GM19328 (cell line): Measurements from ENCODE around the gene EPB42.
"Not testable (repeated sequence)": the region's sequence is repeated elsewhere in the genome, so short reads cannot be mapped to it uniquely, and the experiment has no call there.

Experiments used
- ATAC-seq: cut with Tn5 transposase; IDR thresholded peaks from one replicate; pipeline ENCODE4 v1.9.1; 2021; ENCODE audit warnings: mild to moderate bottlenecking, moderate library complexity; ENCODE audit not compliant: unreplicated experiment

EPB42 gene

DNA sequence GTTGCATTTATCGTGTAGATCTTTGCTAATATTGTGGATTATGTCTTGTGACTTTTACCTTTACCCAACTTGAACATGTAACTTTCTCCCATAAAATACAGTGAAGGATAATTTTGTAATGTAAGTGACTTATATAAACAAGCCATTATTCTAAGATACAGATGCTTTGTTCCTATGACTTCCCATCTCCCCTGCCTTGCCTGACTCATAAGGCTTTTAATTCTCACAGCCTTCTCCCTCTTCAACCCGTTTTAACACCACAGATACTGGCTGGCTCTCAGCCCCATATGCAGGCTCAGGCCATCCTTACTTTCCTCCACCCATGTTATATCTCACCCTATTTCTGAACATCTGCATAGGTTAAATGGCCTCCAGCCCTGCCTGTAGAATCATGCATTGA lies 31.5 kb downstream of the EPB42 start:
- ATAC-seq: no peak

DNA sequence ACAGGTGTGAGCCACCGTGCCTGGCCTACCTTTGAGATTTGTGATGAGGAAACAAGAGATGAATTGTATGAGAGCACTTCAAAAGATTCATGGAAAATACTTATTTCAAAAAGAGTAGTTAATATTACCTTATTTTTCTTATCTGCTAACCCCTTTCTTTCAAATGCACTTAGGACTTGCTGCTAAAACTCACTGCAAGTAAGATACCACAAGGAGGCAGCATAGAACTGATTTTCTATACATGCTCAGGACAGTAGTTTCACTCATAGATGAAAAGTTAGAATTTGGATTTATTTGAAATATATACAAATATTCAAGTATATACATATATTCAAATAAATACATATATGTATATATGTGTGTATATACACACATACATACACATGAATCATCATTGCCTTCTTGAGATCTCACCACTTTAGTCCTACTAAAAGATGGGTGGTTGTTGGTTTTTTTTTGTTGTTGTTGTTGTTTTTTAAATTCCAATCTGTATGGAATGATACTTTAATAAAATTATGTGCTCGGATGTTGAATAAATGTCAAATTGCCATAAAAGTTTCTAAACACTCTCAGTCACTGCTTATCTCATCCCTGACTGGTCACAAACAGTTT lies 33.2 kb downstream of the EPB42 start:
- no peak for ATAC-seq

GRCh38 chr15:43186003-43186353 lies 34.8 kb downstream of the EPB42 start:
- ATAC-seq: peak; percentile 14

- ATAC-seq: peak; percentile 92
Measured at GRCh38 chr15:43185157-43186002, 35.4 kb downstream of the EPB42 start, which contains the start of gene CCNDBP1. Gene CCNDBP1 (plus strand): TSS chr15:43185403. CDS start chr15:43185499, 96 bp downstream.

GRCh38 chr15:43184407-43185124 lies 36.3 kb downstream of the EPB42 start:
- no peak for ATAC-seq

DNA sequence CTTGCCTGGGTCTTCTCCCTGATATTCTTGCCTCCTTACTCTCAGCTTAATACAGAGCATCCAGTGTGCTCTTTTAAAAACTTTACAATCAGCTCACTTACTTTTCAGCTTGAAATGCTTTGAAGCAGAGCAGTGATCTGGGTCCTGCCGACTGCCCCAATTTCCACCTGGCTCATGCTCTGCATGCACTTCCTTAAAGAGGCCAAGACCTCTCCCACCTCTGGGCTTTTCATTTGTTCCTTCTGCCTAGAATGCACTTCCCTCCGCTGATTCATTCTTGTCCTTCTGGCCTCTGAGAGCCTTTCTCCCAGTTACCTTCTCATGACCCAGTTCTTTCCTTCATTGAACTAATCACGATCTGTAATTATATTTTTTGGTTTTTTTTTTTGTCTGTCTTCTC lies 37.5 kb downstream of the EPB42 start:
- no peak for ATAC-seq

GRCh38 chr15:43177147-43177546 lies 43.7 kb downstream of the EPB42 start:
- not testable (repeated sequence) for ATAC-seq

GRCh38 chr15:43175656-43176309 lies 45.0 kb downstream of the EPB42 start:
- not testable (repeated sequence) for ATAC-seq

DNA sequence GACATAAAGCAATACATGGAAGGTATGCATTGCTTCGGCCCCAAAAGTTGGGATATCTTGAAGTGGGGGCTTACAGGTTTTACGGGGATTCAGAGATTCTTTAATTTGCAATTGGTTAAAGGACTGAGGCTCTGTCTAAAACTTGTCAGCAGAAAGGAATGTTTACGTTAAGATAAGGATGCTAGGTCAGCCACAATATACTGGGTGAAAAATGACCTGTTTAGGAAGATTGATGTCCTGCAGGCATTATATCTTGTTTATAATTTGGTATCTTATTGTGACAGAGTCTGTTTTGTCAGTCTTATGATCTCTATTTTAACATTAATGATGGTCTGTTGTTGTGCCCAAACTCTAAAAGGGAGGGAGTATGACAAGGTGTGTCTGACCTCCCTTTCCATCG lies 50.9 kb downstream of the EPB42 start:
- no peak for ATAC-seq

- ATAC-seq: no peak
Measured at GRCh38 chr15:43168192-43169107, 52.4 kb downstream of the EPB42 start.

DNA sequence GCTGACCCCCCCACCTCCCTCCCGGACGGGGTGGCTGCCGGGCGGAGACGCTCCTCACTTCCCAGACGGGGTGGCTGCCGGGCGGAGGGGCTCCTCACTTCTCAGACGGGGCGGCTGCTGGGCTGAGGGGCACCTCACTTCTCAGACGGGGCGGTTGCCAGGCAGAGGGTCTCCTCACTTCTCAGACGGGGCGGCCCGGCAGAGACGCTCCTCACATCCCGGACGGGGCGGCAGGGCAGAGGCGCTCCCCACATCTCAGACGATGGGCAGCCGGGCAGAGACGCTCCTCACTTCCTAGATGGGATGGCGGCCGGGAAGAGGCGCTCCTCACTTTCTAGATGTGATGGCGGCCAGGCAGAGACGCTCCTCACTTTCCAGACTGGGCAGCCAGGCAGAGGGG lies 53.6 kb downstream of the EPB42 start:
- ATAC-seq: not testable (repeated sequence)

DNA sequence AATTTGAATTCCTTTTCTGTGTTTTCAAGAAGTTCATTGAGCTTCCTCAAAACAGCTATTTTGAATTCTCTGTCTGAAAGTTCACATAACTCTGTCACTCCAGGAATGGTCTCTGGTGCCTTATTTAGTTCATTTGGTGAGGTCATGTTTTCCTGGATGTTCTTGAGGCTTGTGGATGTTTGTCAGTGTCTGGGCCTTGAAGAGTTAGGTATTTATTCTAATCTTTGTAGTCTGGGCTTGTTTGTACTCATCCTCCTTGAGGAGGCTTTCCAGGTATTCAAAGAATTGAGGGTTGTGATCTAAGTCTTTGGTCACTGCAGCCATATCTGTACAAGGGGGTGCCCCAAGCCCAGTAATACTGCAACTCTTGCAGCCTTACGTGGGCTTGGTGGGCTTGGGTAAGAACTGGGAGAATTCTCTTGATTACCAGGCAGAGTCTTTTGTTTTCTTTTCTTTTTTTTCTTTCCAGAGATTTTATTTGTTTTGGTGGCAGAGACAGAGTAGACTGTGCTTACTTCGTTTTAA lies 55.0 kb downstream of the EPB42 start:
- no peak for ATAC-seq

DNA sequence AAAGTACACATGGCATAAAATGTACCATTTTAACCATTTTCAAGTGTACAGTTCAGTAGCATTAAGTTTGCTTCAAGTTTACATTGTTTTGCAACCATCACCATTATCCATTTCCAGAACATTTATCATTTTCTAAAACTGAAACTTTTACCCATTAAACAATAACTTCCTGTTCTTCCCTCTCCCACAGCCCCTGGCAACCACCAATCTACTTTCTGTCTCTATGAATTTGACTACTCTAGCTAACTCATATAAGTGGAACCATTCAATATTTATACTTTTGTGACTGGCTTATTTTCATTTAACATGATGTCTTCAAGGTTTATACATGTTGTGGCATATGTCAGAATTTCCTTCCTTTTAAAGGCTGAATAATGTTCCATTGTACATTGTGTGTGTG lies 67.5 kb downstream of the EPB42 start:
- ATAC-seq: no peak

DNA sequence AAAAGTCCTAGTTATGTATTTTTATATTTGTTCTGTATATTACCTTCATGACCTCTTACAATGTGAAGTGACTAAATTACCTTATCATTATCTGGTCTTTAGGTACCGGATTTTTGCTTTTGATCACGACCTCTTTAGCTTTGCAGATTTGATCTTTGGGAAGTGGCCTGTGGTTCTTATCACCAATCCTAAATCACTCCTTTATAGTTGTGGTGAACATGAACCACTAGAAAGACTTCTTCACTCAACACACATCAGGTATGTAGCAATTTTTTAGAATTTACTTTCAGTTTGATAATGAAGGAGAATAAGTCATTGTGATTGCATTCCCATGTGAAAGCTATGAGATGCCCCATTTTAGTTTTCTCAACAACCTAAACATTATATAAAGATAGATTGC lies 69.1 kb downstream of the EPB42 start:
- no peak for ATAC-seq

DNA sequence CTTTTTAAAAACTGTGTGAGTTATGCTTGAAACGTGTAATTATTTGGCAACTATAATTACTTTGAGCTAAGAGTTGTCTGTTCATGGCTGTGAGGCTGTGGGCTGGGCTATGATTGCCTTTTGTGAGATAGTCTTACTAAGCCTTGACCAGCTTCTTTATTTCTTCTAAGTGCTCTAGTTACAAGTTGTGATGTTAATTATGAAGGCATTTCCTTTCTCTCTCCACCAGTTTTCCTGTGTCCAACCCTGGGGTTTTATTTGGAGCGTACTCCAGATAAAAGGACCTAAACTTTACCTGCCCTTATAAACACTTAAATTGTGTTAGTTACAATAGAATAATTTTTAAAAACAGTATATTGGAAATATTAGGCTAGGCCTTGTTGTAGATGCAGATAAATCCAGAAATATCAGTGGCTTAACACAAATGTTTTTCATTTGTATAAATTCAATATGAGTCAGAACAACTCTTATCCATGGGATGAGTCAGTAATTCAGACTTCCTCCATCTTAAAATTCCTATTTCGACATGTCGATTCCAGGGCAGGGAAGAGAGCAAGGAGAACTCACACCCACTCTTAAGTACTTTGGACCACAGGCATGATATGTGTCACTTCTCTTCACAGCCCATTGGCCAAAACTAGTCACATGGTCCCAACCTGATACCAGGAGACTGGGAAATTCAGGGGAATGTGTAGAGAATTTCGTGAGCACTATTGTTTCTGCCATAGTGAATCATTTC lies 70.5 kb downstream of the EPB42 start:
- ATAC-seq: no peak
